ENCODE results near the gene CTSE. TPM values are rescaled to one million over a fixed set of nuclear protein-coding genes. Genes with fewer than 3 reads are reported as not detected.

Gene CTSE
- total and polyA plus RNA-seq, 2 experiments from 2014 or later, result not detected

- Histone ChIP-seq H3K27ac (ENCODE audit: low read depth) (no peak overlapping the region), H3K4me2 (no peak overlapping the region), H2AFZ (no peak overlapping the region), H3K4me1 (ENCODE audit: insufficient read depth) (peaks cover 25% of the 10 kb centered on the region; the same call in 1 of the 2 replicates), H3K27me3 (ENCODE audit: insufficient read depth) (peaks cover 16% of the 10 kb centered on the region; the same call in 1 of the 2 replicates), H3K79me2 (replicated peaks; ENCODE audit: insufficient read depth) (no peaks in the 10 kb centered on the region), H4K20me1 (replicated peaks; ENCODE audit: insufficient read depth) (no peaks in the 10 kb centered on the region), H3K36me3 (ENCODE audit: insufficient read depth) (no peaks in the 10 kb centered on the region), H3K9me2 (ENCODE audit: insufficient read depth) (0 out of 2 replicates have a peak, but pooled peaks cover 5% of the 10 kb centered on the region), H3F3A (replicated peaks; ENCODE audit: low read depth) (no peaks in the 10 kb centered on the region), H3K4me3 (no peak overlapping the region)
- TF ChIP-seq REST (IDR thresholded peaks at IDR 0.05; ENCODE audit: unreplicated experiment) (no peak), EZH2phosphoT487 (IDR thresholded peaks at IDR 0.05; ENCODE audit: unreplicated experiment) (no peak), NANOG (IDR thresholded peaks at IDR 0.05; ENCODE audit: borderline replicate concordance) (no peak), ZNF114 (CRISPR knock-in tag; IDR thresholded peaks at IDR 0.05) (no peak), STAT1 (IDR thresholded peaks at IDR 0.05; ENCODE audit: unreplicated experiment) (no peak), ZNF462 (CRISPR knock-in tag; IDR thresholded peaks at IDR 0.05) (no peak), ZNF331 (CRISPR knock-in tag; IDR thresholded peaks at IDR 0.05; ENCODE audit: low read depth) (no peak), CTCF (conservative IDR thresholded peaks at IDR 0.05; ENCODE audit: low read depth in 2 of 2) (no peak), EZH2 (IDR thresholded peaks at IDR 0.05; ENCODE audit: low read depth, unreplicated experiment) (no peak), CREB1 (CRISPR knock-in tag; IDR thresholded peaks at IDR 0.05; ENCODE audit: low read depth) (no peak), JUNB (IDR thresholded peaks at IDR 0.05; ENCODE audit: unreplicated experiment) (no peak), POLR2AphosphoS5 (IDR thresholded peaks at IDR 0.05; ENCODE audit: low read depth) (no peak), ETS1 (IDR thresholded peaks at IDR 0.05) (no peak)
- ATAC-seq (peak; percentile 86), DNase-seq (ENCODE audit: low spot score) (peak; percentile 42)
- no peaks in the 10 kb centered on the region for H3K9me3 Mint-ChIP-seq
- no peaks in the 10 kb centered on the region for H3K36me3 Mint-ChIP-seq (ENCODE audit: low read depth)
- peaks cover 38% of the 10 kb centered on the region for H3K27me3 Mint-ChIP-seq (ENCODE audit: insufficient read depth, low read depth, poor library complexity)
- H3K4me3 Mint-ChIP-seq, result no peak overlapping the region
- H3K27ac Mint-ChIP-seq, result no peak overlapping the region
- peaks cover 27% of the 10 kb centered on the region for H3K4me1 Mint-ChIP-seq
These were observed 25.0 kb downstream of the CTSE start for GRCh38 chr1:205998457-205999241.
